Erythroblast (primary cell): ENCODE measurements around the gene LRRC74A.

Source experiments
- DNase-seq, 2 experiments: peaks; one replicate each; lab custom pipeline; 2025; lab: John Stamatoyannopoulos, UW
- GATA1 ChIP-seq: IDR thresholded peaks from 2 replicates; pipeline ENCODE4 v1.6.1; 2011; ENCODE audit warnings: low read depth, mild to moderate bottlenecking, control low read depth, low read length, moderate library complexity
- POLR2A ChIP-seq: IDR thresholded peaks from 2 replicates; pipeline ENCODE4 v1.6.1; 2011; ENCODE audit warnings: mild to moderate bottlenecking, low read length

The LRRC74A gene

DNA sequence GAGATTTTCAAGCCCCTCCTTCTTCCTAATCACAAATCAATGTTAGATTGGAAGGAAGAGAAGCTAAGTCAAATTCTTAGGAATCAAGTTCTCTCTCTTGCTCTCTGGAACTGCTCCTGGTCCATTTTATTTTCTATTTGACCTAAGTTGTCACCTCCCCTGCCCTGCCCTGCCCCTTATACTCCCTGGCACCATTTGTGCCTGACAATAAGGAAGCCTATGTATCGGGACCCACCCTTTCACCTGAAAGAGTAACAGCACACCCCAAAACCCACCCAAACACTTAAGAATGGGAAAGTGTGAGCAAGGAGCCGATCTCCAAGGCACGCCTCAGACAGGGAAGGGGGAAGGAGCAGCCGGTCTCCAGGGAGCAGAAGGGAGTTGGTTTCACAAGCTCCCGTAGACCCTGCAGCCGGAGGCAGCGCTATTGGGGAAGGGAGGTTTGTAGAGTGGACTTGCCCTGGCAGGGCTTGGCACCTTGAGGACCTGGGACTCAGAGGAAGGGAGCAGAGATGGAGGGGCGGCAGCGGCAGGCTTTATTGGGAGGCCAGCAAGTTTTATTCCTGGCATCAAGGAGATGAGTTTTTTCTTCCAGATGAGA lies 1.6 kb downstream of the LRRC74A start:
- TF ChIP-seq POLR2A (no peak), GATA1 (no peak)
- DNase-seq = no peak

DNA sequence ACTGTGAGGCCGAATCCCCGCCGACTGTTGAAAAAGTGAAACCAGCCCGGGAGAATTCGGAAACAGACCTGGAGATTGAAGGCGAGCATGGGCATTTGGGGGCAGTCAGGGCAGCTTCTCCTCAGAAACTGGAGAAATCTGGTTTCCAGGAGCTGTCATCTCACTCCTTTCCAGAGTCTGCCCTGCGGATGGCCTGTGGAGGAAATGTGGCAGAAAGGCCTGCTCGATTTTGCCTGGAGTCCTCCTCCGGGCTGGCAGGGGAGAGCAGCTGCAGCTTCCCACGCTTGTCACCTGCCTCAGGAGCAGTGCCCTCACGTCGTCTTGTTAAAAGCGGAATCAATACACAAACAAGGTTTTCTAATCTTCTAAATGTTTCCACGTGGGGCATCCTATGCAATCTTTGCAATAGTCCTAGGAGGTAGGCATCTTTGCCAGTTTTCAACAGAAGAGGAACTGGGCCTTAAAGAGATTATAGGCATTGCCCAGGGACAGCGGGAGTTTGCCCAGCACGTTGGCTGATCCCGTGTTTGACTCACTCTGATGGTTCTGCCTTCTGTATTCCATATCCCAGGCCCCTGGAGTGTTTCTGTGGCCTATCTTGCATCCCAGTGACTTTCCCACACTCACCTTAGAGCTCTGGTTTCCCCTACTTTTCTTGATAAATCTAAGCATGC lies 2.3 kb downstream of the LRRC74A start:
- DNase-seq = no peak
- no peak for TF ChIP-seq GATA1
- no peak for TF ChIP-seq POLR2A

DNA sequence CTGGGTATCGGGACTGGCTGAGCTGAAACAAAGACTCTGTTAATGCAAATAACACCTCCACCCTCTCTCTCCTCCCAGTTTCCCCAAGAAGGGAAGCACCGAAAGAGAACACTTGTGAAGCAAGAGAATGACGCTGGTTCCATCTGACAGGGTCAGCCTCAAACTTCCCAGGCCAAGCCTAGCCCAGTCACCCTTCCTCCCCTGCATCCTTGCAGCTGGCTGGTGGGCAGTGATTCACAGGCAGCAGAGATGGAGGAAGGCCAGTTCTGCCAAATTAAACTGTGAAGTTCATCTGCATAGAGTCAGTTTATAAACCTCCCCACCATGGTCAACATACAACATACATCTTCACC lies 2.8 kb downstream of the LRRC74A start:
- TF ChIP-seq GATA1 (no peak), POLR2A (no peak)
- DNase-seq = no peak

DNA sequence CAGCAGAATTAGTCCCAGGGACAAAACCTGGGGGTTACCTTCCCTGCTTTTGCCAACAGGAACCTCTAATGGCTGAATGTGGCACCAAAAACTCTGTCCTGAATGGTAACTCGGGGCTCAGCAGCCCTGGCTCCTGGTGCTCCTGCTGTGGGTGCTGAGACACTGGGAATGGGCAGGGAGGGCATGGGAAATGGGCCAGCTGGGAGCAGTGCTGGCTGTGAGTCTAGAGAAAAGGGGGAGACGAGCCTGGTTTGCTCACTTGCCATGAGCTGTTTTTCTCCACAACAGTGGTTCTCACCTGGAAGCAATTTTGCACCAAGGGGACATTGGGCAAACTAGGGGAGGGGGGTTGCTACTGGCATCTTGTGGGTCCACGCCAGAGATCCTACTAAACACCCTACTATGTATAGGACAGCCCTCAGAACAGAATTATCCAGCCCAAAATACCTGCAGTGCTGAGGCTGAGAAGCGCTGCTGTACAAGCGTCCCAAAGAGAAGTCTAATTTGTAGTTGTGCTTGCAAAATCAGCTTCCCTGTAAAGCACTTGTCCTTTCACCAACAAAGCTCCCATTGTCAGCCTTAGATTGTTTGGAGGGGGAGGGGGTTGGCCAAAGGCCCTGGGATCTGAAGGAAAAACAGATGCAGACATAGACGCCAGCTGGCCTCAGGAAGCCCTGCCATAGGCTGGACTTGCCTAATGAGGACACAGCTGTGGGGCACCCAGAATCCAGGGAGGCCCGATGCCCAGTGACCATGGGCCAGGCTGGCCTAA lies 3.6 kb downstream of the LRRC74A start:
- TF ChIP-seq GATA1 (no peak), POLR2A (no peak)
- DNase-seq = no peak

DNA sequence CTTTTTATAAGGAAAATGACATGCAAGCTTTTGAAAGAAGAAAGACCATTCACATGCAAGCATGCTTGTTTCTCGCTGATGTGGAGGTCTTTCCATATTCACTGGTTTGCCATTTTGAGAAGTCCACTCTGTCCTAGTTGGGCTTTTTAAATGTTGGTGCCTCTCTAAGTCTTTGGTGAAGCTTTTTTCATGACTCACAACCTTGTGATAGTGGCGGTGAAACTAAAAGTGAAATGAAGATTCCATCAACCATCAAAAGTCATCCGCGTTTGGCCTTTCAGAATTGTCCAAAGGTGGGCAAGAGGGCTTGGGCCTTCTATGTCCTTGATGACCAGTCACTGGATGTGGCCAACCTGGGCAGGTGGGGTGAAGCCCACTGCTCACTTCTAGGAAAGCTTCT lies 4.3 kb downstream of the LRRC74A start:
- TF ChIP-seq POLR2A = no peak
- no peak for TF ChIP-seq GATA1

DNA sequence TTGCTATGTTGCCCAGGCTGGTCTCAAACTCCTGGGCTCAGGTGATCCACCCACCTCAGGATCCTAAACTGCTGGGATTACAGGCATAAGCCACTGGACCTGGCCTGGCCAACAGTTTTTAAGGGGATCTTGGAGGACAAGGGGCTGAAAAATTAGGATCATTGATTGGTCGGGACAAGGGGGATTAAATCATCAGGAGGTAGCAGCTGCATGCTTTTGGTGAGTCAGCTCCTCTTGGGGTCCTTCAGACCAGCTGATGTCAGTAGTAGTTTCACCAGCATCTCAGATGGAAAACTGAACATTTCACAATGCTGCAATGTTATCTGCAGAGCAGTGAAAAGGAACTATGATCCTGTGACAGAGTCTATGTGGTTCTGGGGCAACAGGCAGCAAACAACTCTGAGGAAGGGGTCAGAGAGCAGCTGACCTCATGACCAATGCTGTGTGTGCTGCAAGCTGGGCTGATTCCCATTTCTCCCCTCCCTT lies 6.3 kb downstream of the LRRC74A start:
- DNase-seq = no peak
- TF ChIP-seq POLR2A (no peak), GATA1 (no peak)

More for the DNA sequence above, 4.3 kb downstream of the LRRC74A start:
- no peak for DNase-seq

DNA sequence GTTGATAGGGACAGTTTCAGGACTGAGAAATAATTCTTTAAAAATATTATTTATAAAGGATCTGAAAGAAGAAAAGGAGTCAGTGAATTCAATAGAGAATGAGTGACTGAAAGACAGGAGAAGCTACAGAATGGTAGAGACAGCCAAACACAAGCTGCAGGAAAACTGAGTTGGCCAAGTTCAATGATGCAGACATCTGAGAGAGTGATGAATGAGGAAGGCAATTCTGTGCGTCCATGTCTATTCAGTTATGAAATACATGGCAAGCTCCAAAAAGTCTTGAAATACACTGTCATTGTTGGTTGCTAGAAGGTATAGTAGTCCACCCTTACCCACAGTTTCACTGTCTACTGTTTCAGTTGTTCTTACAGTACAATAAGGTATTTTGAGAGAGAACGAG lies 6.8 kb downstream of the LRRC74A start:
- DNase-seq = no peak
- TF ChIP-seq GATA1 = no peak
- no peak for TF ChIP-seq POLR2A

DNA sequence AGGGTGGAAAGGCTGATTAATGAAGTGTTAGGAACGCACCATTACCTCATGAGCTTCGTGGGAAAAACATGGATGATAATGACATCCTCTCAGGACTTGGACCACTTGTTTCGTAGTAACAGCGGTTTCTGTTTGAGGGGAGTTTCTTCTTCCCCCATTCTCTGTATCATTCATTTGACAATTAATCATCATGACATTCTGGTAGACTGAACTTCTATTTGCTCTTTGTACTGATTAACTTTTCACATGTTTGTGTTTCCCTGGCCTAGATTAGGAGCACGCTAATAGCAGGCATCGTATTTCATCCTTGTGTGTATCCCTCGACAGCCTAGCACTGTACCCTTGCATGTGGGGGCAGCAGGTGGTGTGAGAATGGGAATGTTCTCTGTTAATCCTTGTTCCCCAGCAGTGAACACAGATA lies 8.0 kb downstream of the LRRC74A start:
- TF ChIP-seq POLR2A = no peak
- no peak for TF ChIP-seq GATA1
- DNase-seq = no peak

DNA sequence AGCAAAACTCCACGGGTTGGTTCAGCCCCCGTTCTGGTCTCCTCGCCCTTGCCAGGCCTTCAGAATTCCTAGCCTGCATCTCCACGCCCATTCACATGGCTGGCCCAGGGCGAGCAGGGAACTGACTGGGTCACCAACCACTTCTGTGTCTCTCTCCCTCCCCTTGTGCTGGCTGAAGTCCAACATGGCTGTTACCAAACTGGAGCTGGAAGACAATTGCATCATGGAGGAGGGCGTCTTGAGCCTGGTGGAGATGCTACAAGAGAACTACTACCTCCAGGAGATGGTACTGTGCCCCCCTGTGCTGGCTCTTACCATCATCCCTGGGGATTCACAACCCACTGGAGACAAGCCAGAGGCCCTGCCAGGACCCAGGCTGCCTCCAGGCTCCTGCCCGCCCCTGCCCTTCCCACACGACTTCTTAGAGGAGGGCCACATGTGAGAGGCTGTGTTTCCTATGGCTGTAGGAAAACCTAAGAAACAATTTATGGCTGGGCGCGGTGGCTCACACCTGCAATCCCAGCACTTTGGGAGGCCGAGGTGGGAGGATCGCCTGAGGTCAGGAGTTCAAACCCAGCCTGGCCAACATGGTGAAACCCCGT lies 9.9 kb downstream of the LRRC74A start:
- TF ChIP-seq POLR2A (no peak), GATA1 (no peak)
- DNase-seq = no peak

DNA sequence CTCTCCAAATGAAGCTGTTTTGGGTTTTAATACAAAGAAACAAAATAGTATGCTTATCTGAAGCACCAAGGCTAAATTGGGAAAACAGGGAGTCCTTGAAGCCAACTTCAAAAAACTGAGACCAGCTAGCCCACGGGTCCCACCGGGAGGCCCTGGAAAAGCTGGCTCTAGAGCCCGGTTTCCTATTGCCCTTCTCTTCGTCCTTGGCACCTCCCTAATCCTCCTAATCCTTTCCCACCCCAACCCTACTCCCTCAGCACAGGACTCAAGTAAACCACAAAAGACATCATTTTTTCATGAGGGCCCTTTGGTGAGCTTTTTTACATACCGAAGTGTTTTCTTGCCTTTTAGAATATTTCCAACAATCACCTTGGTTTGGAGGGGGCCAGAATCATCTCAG lies 11.3 kb downstream of the LRRC74A start:
- TF ChIP-seq GATA1 = no peak
- no peak for DNase-seq

DNA sequence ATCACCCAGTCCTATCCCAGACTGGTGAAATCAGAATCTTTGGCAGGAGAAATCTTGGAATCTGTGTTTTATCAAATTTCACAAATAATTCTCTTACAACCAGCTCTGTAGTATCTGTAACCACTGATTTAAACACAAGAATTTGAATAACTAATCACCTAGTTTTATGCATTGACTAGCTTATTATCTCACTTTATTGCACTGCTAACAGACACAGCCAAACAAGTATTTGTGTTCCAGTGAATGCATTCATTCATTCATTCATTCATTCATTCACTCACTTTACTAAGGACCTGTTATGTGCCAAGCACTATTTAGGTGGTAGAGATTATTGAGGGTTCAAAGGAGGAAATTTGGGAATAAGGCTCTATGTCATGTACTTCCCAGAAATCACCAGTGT lies 16.2 kb downstream of the LRRC74A start:
- no peak for DNase-seq
- TF ChIP-seq POLR2A = no peak
- TF ChIP-seq GATA1 = no peak

DNA sequence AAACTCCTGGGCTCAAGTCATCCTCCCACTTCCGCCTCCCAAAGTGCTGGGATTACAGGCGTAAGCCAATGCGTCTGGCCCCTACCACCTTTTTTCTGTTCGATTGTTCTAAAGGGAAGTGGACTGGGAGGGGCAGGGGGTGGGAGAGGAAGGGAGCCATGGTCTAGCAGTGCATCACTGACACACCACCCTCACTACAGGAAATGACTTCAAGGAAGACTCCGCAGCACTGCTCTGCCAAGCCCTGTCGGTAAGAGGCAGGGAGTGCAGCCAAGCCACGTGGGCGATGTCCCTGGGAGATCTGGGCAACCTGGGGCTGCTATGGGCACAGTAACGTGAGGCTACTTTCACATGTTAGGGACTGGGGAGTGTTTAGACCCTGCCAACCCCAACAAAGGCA lies 18.0 kb downstream of the LRRC74A start:
- DNase-seq = no peak
- TF ChIP-seq GATA1 = no peak
- TF ChIP-seq POLR2A = no peak

DNA sequence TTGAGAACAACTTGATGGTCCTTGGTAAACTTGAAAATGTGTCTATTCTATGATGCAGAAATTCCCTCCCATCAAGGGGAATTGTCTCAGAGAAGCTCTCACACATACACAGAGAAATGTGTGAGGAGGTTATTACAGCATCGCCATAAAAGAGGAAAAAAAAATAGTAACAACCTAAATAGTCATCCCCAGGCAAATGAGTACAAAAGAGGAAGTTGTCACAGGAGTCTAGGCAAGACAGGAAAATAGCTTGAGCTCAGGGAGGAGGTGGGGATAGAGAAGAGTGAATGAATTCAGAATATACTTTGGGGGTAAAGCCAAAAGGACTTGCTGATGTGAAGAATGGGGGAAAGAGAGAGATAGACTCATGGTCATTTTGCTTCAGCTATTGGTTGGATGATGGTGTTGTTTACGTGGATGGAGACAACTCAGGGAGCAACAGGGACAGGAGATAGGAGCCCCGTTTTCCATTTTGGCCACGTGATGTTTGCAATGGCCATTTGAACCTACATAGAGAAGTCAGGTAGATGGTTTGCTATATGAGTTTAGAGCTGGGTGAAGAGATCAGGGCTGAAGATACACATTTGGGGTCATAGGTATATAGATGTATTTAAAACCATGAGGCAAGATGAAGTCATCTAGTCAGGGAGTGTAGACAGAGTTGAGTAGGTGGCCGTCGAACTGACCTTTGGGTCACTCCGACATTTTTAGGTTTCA lies 20.3 kb downstream of the LRRC74A start:
- DNase-seq = no peak
- TF ChIP-seq GATA1 (no peak), POLR2A (no peak)

DNA sequence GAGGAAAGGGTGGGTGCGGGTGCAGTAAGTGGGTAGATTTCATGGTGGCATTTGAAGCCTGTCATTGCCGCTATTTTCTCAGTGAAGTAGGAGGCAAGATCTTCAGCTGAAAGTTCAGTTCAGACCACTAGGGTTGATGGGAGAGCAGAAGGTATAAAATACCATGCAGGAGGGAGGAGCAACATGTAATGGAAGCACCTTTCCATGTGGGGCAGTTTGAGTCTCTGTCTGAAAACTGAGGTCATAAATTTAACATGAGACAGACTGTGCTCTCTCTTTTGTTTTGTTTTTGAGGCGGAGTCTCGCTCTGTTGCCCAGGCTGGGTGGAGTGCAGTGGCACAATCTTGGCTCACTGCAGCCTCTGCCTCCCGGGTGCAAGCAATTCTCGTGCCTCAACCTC lies 22.7 kb downstream of the LRRC74A start:
- no peak for DNase-seq
- no peak for TF ChIP-seq POLR2A
- no peak for TF ChIP-seq GATA1
